ENCODE results near the gene TADA2A.

Gene TADA2A

GRCh38 chr17:37406635-37407461, at the start of gene TADA2A, which contains the start of gene ACACA:
TSS of gene TADA2A (plus strand) at chr17:37406886. CDS start at chr17:37411366, 4,480 bp downstream.
TSS of gene ACACA (minus strand) at chr17:37406836. CDS start at chr17:37406299, 537 bp downstream.
- ATAC-seq: peak; percentile 93

GRCh38 chr17:37358098-37358829, 48.4 kb upstream of the TADA2A start:
- peak in 1 of 2 donors; percentile 13 for ATAC-seq

- ATAC-seq: peak; percentile 97 to 98
Measured at GRCh38 chr17:37358830-37359681, 47.6 kb upstream of the TADA2A start.

- no peak for ATAC-seq
Measured at GRCh38 chr17:37359682-37360188, 47.0 kb upstream of the TADA2A start.

GRCh38 chr17:37360632-37361031, 46.1 kb upstream of the TADA2A start:
- ATAC-seq: no peak

- ATAC-seq: no peak
Measured at GRCh38 chr17:37361543-37361942, 45.1 kb upstream of the TADA2A start.

- no peak for ATAC-seq
Measured at GRCh38 chr17:37365589-37365988, 41.1 kb upstream of the TADA2A start.

GRCh38 chr17:37368577-37368976, 38.1 kb upstream of the TADA2A start:
- ATAC-seq: no peak

GRCh38 chr17:37373530-37374159, 33.0 kb upstream of the TADA2A start:
- ATAC-seq: peak; percentile 86 to 92

- ATAC-seq: no peak
Measured at GRCh38 chr17:37375706-37376105, 31.0 kb upstream of the TADA2A start, which contains the start of gene C17orf78. TSS of gene C17orf78 (plus strand) at chr17:37375985. CDS start at chr17:37376093, 108 bp downstream.

- ATAC-seq: no peak
Measured at GRCh38 chr17:37382056-37382455, 24.6 kb upstream of the TADA2A start.

GRCh38 chr17:37384560-37385149, 22.0 kb upstream of the TADA2A start:
- no peak for ATAC-seq

GRCh38 chr17:37385474-37385990, 21.2 kb upstream of the TADA2A start:
- no peak for ATAC-seq

- no peak for ATAC-seq
Measured at GRCh38 chr17:37386462-37386861, 20.2 kb upstream of the TADA2A start.

GRCh38 chr17:37388266-37388665, 18.4 kb upstream of the TADA2A start:
- ATAC-seq: no peak

GRCh38 chr17:37389160-37389559, 17.5 kb upstream of the TADA2A start:
- ATAC-seq: no peak

GRCh38 chr17:37391146-37391545, 15.5 kb upstream of the TADA2A start:
- ATAC-seq: no peak

- ATAC-seq: peak; percentile 65 to 73
Measured at GRCh38 chr17:37392024-37392590, 14.6 kb upstream of the TADA2A start.

GRCh38 chr17:37393352-37393751, 13.3 kb upstream of the TADA2A start:
- ATAC-seq: no peak

GRCh38 chr17:37399265-37399803, 7.4 kb upstream of the TADA2A start:
- ATAC-seq: no peak

- no peak for ATAC-seq
Measured at GRCh38 chr17:37400505-37400904, 6.2 kb upstream of the TADA2A start.
